SH-SY5Y (cell line): ENCODE measurements around the gene SLC22A7.

Source experiments
- GATA2 ChIP-seq: IDR thresholded peaks from 2 replicates; pipeline ENCODE4 v1.6.1; 2011; ENCODE audit warnings: mild to moderate bottlenecking, low read depth, low read length
- GATA3 ChIP-seq: IDR thresholded peaks from 2 replicates; pipeline ENCODE4 v1.6.1; 2011; ENCODE audit warnings: low read depth, mild to moderate bottlenecking, low read length, moderate library complexity

DNA sequence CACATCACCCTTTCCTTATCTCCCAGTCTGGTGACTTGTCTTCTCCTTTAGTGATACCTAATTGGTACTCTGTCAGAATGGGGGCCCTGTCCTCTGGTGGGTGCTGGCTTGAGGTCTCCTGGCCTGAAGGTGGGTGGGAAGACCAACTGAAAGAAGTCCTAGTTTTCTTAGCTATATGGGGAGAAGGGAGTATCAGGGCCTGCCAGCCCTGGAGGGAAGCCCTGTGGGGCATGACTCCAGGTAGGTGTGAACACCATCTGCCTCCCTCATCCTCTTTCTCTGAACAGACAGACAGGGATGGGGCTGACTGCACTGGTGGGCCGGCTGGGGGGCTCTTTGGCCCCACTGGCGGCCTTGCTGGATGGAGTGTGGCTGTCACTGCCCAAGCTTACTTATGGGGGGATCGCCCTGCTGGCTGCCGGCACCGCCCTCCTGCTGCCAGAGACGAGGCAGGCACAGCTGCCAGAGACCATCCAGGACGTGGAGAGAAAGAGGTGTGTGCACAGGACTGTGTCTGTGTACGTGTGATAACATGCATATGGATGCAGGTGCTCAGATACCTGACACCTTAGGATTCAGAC, 5.8 kb downstream of the SLC22A7 start:
- no peak for TF ChIP-seq GATA2
- TF ChIP-seq GATA3: no peak
